ENCODE data around the gene TMEM97. TPM values are rescaled to one million over a fixed set of nuclear protein-coding genes. Genes with fewer than 3 reads are reported as not detected.
"Not testable (repeated sequence)": the region's sequence is repeated elsewhere in the genome, so short reads cannot be mapped to it uniquely, and the experiment has no call there.

TMEM97 gene
- total and polyA plus RNA-seq, 4 donors = 1.5 to 4.1 (median 2.1) TPM

GRCh38 chr17:28338056-28338768 is 19.2 kb downstream of the TMEM97 start:
- Histone ChIP-seq H3K9me3 (ENCODE audit: control insufficient read depth, low read length) (no peaks in the 10 kb centered on the region), H3K27ac (ENCODE audit: low read depth in 1 of 2, low read length in 2 of 2) (peak overlapping the region; percentile 12 to 49), H3K36me3 (ENCODE audit: control insufficient read depth in 1 of 2, insufficient read depth in 2 of 2, low read length in 1 of 2) (peaks cover 0 to 11% of the 10 kb centered on the region in 2 donors), H3K4me3 (ENCODE audit: low read length in 2 of 2) (no peak overlapping the region), H3K4me1 (ENCODE audit: control insufficient read depth in 1 of 2, insufficient read depth in 2 of 2, low read length in 2 of 2) (peaks cover 0 to 6% of the 10 kb centered on the region in 2 donors), H3K27me3 (ENCODE audit: control insufficient read depth in 1 of 2, insufficient read depth in 2 of 2, low read length in 1 of 2) (no peaks in the 10 kb centered on the region)
- 22 to 31% methylated on average over 5 of the region's 5 CpGs for WGBS, 2 donors
- intact Hi-C loops (cut with DNase I) = loop anchor here (5.0 to 10.0 kb wide), 3 partner anchors 293 to 617 kb away; partner anchors contain the start of genes PHF12 (in 2 of the 2) and NLK (in 1 of the 2)
- DNase-seq = no peak
- no peak for ATAC-seq (ENCODE audit: low FRiP score)

- H3K4me3 ChIP-seq (ENCODE audit: low read length in 2 of 2); H3K9me3 ChIP-seq (ENCODE audit: control insufficient read depth, low read length); DNase-seq; H3K27ac ChIP-seq (ENCODE audit: low read depth in 1 of 2, low read length in 2 of 2); ATAC-seq (ENCODE audit: low FRiP score); H3K27me3 ChIP-seq (ENCODE audit: control insufficient read depth in 1 of 2, insufficient read depth in 2 of 2, low read length in 1 of 2); H3K4me1 ChIP-seq (ENCODE audit: control insufficient read depth in 1 of 2, insufficient read depth in 2 of 2, low read length in 2 of 2): not testable (repeated sequence)
- intact Hi-C loops (cut with DNase I) = loop anchor here (5.0 to 10.0 kb wide), 3 partner anchors 294 to 616 kb away; partner anchors contain the start of genes PHF12 (in 2 of the 2) and NLK (in 1 of the 2)
- 83 to 90% methylated on average over 8 of the region's 8 CpGs for WGBS, 2 donors
- peaks cover 0 to 11% of the 10 kb centered on the region in 2 donors for H3K36me3 ChIP-seq (ENCODE audit: control insufficient read depth in 1 of 2, insufficient read depth in 2 of 2, low read length in 1 of 2)
Observed at GRCh38 chr17:28338769-28339212, 19.8 kb downstream of the TMEM97 start.

- Histone ChIP-seq H3K36me3 (ENCODE audit: control insufficient read depth in 1 of 2, insufficient read depth in 2 of 2, low read length in 1 of 2) (peaks cover 0 to 11% of the 10 kb centered on the region in 2 donors), H3K4me3 (ENCODE audit: low read length in 2 of 2) (no peak overlapping the region), H3K9me3 (ENCODE audit: control insufficient read depth, low read length) (no peaks in the 10 kb centered on the region), H3K27ac (ENCODE audit: low read depth in 1 of 2, low read length in 2 of 2) (no peak overlapping the region), H3K27me3 (ENCODE audit: control insufficient read depth in 1 of 2, insufficient read depth in 2 of 2, low read length in 1 of 2) (no peaks in the 10 kb centered on the region), H3K4me1 (ENCODE audit: control insufficient read depth in 1 of 2, insufficient read depth in 2 of 2, low read length in 2 of 2) (peaks cover 0 to 6% of the 10 kb centered on the region in 2 donors)
- ATAC-seq (ENCODE audit: low FRiP score) = no peak
- WGBS, 2 donors = 90 to 91% methylated on average over 15 of the region's 15 CpGs
- intact Hi-C loops (cut with DNase I) = loop anchor here (5.0 to 10.0 kb wide), 3 partner anchors 295 to 615 kb away; partner anchors contain the start of genes PHF12 (in 2 of the 2) and NLK (in 1 of the 2)
- no peak for DNase-seq
Observed at GRCh38 chr17:28339431-28339830, 20.4 kb downstream of the TMEM97 start.

GRCh38 chr17:28340374-28340773 is 21.4 kb downstream of the TMEM97 start:
- ATAC-seq (ENCODE audit: low FRiP score) (no peak), DNase-seq (no peak)
- H3K4me3 ChIP-seq (ENCODE audit: low read length in 2 of 2) = no peak overlapping the region
- intact Hi-C loops (cut with DNase I) = no loop called here
- H3K36me3 ChIP-seq (ENCODE audit: control insufficient read depth in 1 of 2, insufficient read depth in 2 of 2, low read length in 1 of 2) = peaks cover 0 to 14% of the 10 kb centered on the region in 2 donors
- no peaks in the 10 kb centered on the region for H3K9me3 ChIP-seq (ENCODE audit: control insufficient read depth, low read length)
- H3K27ac ChIP-seq (ENCODE audit: low read depth in 1 of 2, low read length in 2 of 2) = no peak overlapping the region
- whole genome bisulfite sequencing, 2 donors = 90 to 93% methylated on average over 6 of the region's 6 CpGs
- no peaks in the 10 kb centered on the region for H3K27me3 ChIP-seq (ENCODE audit: control insufficient read depth in 1 of 2, insufficient read depth in 2 of 2, low read length in 1 of 2)
- peaks cover under 1 to 6% of the 10 kb centered on the region in 2 donors for H3K4me1 ChIP-seq (ENCODE audit: control insufficient read depth in 1 of 2, insufficient read depth in 2 of 2, low read length in 2 of 2)

GRCh38 chr17:28341516-28341915 is 22.5 kb downstream of the TMEM97 start:
- WGBS, 2 donors = 87 to 93% methylated on average over 11 of the region's 11 CpGs
- Histone ChIP-seq H3K4me3 (ENCODE audit: low read length in 2 of 2) (no peak overlapping the region), H3K9me3 (ENCODE audit: control insufficient read depth, low read length) (no peaks in the 10 kb centered on the region), H3K27ac (ENCODE audit: low read depth in 1 of 2, low read length in 2 of 2) (no peak overlapping the region), H3K4me1 (ENCODE audit: control insufficient read depth in 1 of 2, insufficient read depth in 2 of 2, low read length in 2 of 2) (peaks cover 3 to 10% of the 10 kb centered on the region in 2 donors), H3K27me3 (ENCODE audit: control insufficient read depth in 1 of 2, insufficient read depth in 2 of 2, low read length in 1 of 2) (no peaks in the 10 kb centered on the region), H3K36me3 (ENCODE audit: control insufficient read depth in 1 of 2, insufficient read depth in 2 of 2, low read length in 1 of 2) (peaks cover 0 to 14% of the 10 kb centered on the region in 2 donors)
- intact Hi-C loops (cut with DNase I) = no loop called here
- no peak for ATAC-seq (ENCODE audit: low FRiP score)
- DNase-seq = no peak

GRCh38 chr17:28342313-28342712 is 23.3 kb downstream of the TMEM97 start:
- peaks cover 3 to 4% of the 10 kb centered on the region in 2 donors for H3K4me1 ChIP-seq (ENCODE audit: control insufficient read depth in 1 of 2, insufficient read depth in 2 of 2, low read length in 2 of 2)
- H3K27ac ChIP-seq (ENCODE audit: low read depth in 1 of 2, low read length in 2 of 2) = no peak overlapping the region
- no peak for DNase-seq
- WGBS, 2 donors = 87 to 89% methylated on average over 14 of the region's 14 CpGs
- H3K9me3 ChIP-seq (ENCODE audit: control insufficient read depth, low read length) = no peaks in the 10 kb centered on the region
- no peaks in the 10 kb centered on the region for H3K27me3 ChIP-seq (ENCODE audit: control insufficient read depth in 1 of 2, insufficient read depth in 2 of 2, low read length in 1 of 2)
- no peak for ATAC-seq (ENCODE audit: low FRiP score)
- intact Hi-C loops (cut with DNase I) = no loop called here
- peaks cover 0 to 14% of the 10 kb centered on the region in 2 donors for H3K36me3 ChIP-seq (ENCODE audit: control insufficient read depth in 1 of 2, insufficient read depth in 2 of 2, low read length in 1 of 2)
- H3K4me3 ChIP-seq (ENCODE audit: low read length in 2 of 2) = no peak overlapping the region

- DNase-seq = no peak
- intact Hi-C loops (cut with DNase I) = no loop called here
- Histone ChIP-seq H3K4me1 (ENCODE audit: control insufficient read depth in 1 of 2, insufficient read depth in 2 of 2, low read length in 2 of 2) (peaks cover 3 to 4% of the 10 kb centered on the region in 2 donors), H3K27me3 (ENCODE audit: control insufficient read depth in 1 of 2, insufficient read depth in 2 of 2, low read length in 1 of 2) (no peaks in the 10 kb centered on the region), H3K4me3 (ENCODE audit: low read length in 2 of 2) (no peak overlapping the region), H3K27ac (ENCODE audit: low read depth in 1 of 2, low read length in 2 of 2) (no peak overlapping the region), H3K36me3 (ENCODE audit: control insufficient read depth in 1 of 2, insufficient read depth in 2 of 2, low read length in 1 of 2) (peaks cover 0 to 14% of the 10 kb centered on the region in 2 donors), H3K9me3 (ENCODE audit: control insufficient read depth, low read length) (no peaks in the 10 kb centered on the region)
- ATAC-seq (ENCODE audit: low FRiP score) = no peak
- 86 to 87% methylated on average over 10 of the region's 10 CpGs for WGBS, 2 donors
Observed at GRCh38 chr17:28343491-28343932, 24.5 kb downstream of the TMEM97 start.

- Histone ChIP-seq H3K36me3 (ENCODE audit: control insufficient read depth in 1 of 2, insufficient read depth in 2 of 2, low read length in 1 of 2) (peaks cover 0 to 14% of the 10 kb centered on the region in 2 donors), H3K4me1 (ENCODE audit: control insufficient read depth in 1 of 2, insufficient read depth in 2 of 2, low read length in 2 of 2) (peaks cover 3 to 4% of the 10 kb centered on the region in 2 donors), H3K27ac (ENCODE audit: low read depth in 1 of 2, low read length in 2 of 2) (no peak overlapping the region), H3K4me3 (ENCODE audit: low read length in 2 of 2) (no peak overlapping the region), H3K27me3 (ENCODE audit: control insufficient read depth in 1 of 2, insufficient read depth in 2 of 2, low read length in 1 of 2) (no peaks in the 10 kb centered on the region), H3K9me3 (ENCODE audit: control insufficient read depth, low read length) (no peaks in the 10 kb centered on the region)
- no peak for ATAC-seq (ENCODE audit: low FRiP score)
- no peak for DNase-seq
- intact Hi-C loops (cut with DNase I) = no loop called here
- WGBS, 2 donors = 92% methylated on average over 9 of the region's 9 CpGs
Observed at GRCh38 chr17:28344011-28344410, 25.0 kb downstream of the TMEM97 start.

All from aorta (tissue), 5 donors.